HepG2 (cell line): Measurements from ENCODE around the gene OSGIN1. TPM values are rescaled to one million over a fixed set of nuclear protein-coding genes. Genes with fewer than 3 reads are reported as not detected.

Experiments used
- ARNTL ChIP-seq: sonication (generic); formaldehyde crosslinking; IDR thresholded peaks from 2 replicates; pipeline ENCODE4 v1.4.0; 2020; ENCODE audit warnings: mild to moderate bottlenecking, missing genetic modification reagents
- DMAP1 ChIP-seq: IDR thresholded peaks from 2 replicates; pipeline ENCODE4 v1.6.1; 2016
- HNRNPK ChIP-seq: fragments of 200-400 bp; formaldehyde crosslinking; IDR thresholded peaks from 2 replicates; pipeline ENCODE4 v1.6.1; 2018; ENCODE audit warnings: low read length, low read depth, moderate library complexity, mild to moderate bottlenecking; ENCODE audit not compliant: poor library complexity, severe bottlenecking
- JUNB ChIP-seq: sonication (generic); formaldehyde crosslinking; IDR thresholded peaks from 2 replicates; pipeline ENCODE4 v1.8.0; 2022; ENCODE audit warnings: missing genetic modification reagents, mild to moderate bottlenecking, borderline replicate concordance
- MEIS1 ChIP-seq: sonication (generic); formaldehyde crosslinking; IDR thresholded peaks from 2 replicates; pipeline ENCODE4 v1.9.0; 2021; ENCODE audit warnings: mild to moderate bottlenecking, missing genetic modification reagents, moderate library complexity, borderline replicate concordance
- NKX3-1 ChIP-seq: sonication (generic); formaldehyde crosslinking; IDR thresholded peaks from 2 replicates; pipeline ENCODE4 v1.5.0; 2020; ENCODE audit warnings: missing genetic modification reagents
- PCBP1 ChIP-seq: fragments of 200-400 bp; formaldehyde crosslinking; IDR thresholded peaks from 2 replicates; pipeline ENCODE4 v1.6.1; 2017; ENCODE audit warnings: mild to moderate bottlenecking, low read depth, low read length, borderline replicate concordance
- PCBP2 ChIP-seq: fragments of 200-400 bp; formaldehyde crosslinking; optimal IDR thresholded peaks from 2 replicates; pipeline ENCODE3; 2018; ENCODE audit warnings: low read length, low read depth; ENCODE audit not compliant: poor library complexity, severe bottlenecking
- POLR2A ChIP-seq, 2 experiments: IDR thresholded peaks; 2 replicates each; pipeline ENCODE4 v1.6.1; 2011; ENCODE audit warnings: low read depth in 2 of 2, low read length in 2 of 2, mild to moderate bottlenecking in 1 of 2, moderate library complexity in 1 of 2; ENCODE audit not compliant: insufficient read depth in 1 of 2
- RAD21 ChIP-seq: fragments of 450-650 bp; formaldehyde crosslinking; IDR thresholded peaks from 2 replicates; pipeline ENCODE4 v1.5.0; 2020; ENCODE audit warnings: mild to moderate bottlenecking
- ZNF10 ChIP-seq: sonication (generic); formaldehyde crosslinking; IDR thresholded peaks from 2 replicates; pipeline ENCODE4 v1.4.0; 2020; ENCODE audit warnings: mild to moderate bottlenecking, low read depth, missing genetic modification reagents, borderline replicate concordance
- ZNF138 ChIP-seq: sonication (generic); formaldehyde crosslinking; IDR thresholded peaks from 2 replicates; pipeline ENCODE4 v1.5.0; 2020; ENCODE audit warnings: mild to moderate bottlenecking, low read depth, missing genetic modification reagents
- ZNF17 ChIP-seq: sonication (generic); formaldehyde crosslinking; IDR thresholded peaks from 2 replicates; pipeline ENCODE4 v1.5.0; 2020; ENCODE audit warnings: mild to moderate bottlenecking, missing genetic modification reagents
- ZNF253 ChIP-seq: sonication (generic); formaldehyde crosslinking; IDR thresholded peaks from 2 replicates; pipeline ENCODE4 v1.8.0; 2022; ENCODE audit warnings: mild to moderate bottlenecking, missing genetic modification reagents, borderline replicate concordance
- ZNF337 ChIP-seq: sonication (generic); formaldehyde crosslinking; IDR thresholded peaks from 2 replicates; pipeline ENCODE4 v1.5.1; 2020; ENCODE audit warnings: missing genetic modification reagents, low read depth, mild to moderate bottlenecking, borderline replicate concordance
- ZNF674 ChIP-seq: sonication (generic); formaldehyde crosslinking; IDR thresholded peaks from 2 replicates; pipeline ENCODE4 v1.5.0; 2020; ENCODE audit warnings: low read depth, mild to moderate bottlenecking, missing genetic modification reagents
- ZNF841 ChIP-seq: sonication (generic); formaldehyde crosslinking; IDR thresholded peaks from 2 replicates; pipeline ENCODE4 v1.8.1; 2023; ENCODE audit warnings: missing genetic modification reagents, borderline replicate concordance
- polyA plus RNA-seq, 8 experiments: library from polyadenylated mRNA; depleted of rRNA in 3 of 8; stranded (reverse) in 7 of 8; unstranded in 1 of 8; fragments of >200 nt; fragmentation: Illumina TruSeq in 4 of 8; extraction: Trizol in 4 of 8; gene quantifications; 2 replicates each; pipeline versions ENCODE4 v1.2.1 to v1.2.3, GENCODE V29; 2011 to 2016; ENCODE audit warnings: low read depth in 4 of 8, missing spikeins in 1 of 8, mixed read lengths in 1 of 8; ENCODE audit not compliant: insufficient read depth in 1 of 8
- total RNA-seq, 5 experiments: library from RNA; depleted of rRNA; stranded (reverse); fragments of >200 nt; fragmentation: Illumina TruSeq; extraction: Trizol; gene quantifications; 2 replicates each; pipeline ENCODE4 v1.2.3, GENCODE V29; 2016; ENCODE audit warnings: low read depth in 1 of 5
- TF ChIP-seq, protein P1 (sequence below): sonication (generic); formaldehyde crosslinking; IDR thresholded peaks from 2 replicates; pipeline ENCODE4 v1.5.0; 2020; ENCODE audit warnings: mild to moderate bottlenecking, missing genetic modification reagents
- TF ChIP-seq, protein P2 (sequence below): sonication (generic); formaldehyde crosslinking; IDR thresholded peaks from 2 replicates; pipeline ENCODE4 v1.5.1; 2020; ENCODE audit warnings: missing genetic modification reagents, mild to moderate bottlenecking, borderline replicate concordance
- TF ChIP-seq, protein P3 (sequence below): sonication (generic); formaldehyde crosslinking; IDR thresholded peaks from 2 replicates; pipeline ENCODE4 v1.4.0; 2020; ENCODE audit warnings: mild to moderate bottlenecking, missing genetic modification reagents, borderline replicate concordance
- TF ChIP-seq, protein P4 (sequence below): sonication (generic); formaldehyde crosslinking; IDR thresholded peaks from 2 replicates; pipeline ENCODE4 v1.4.0; 2020; ENCODE audit warnings: missing genetic modification reagents
- TF ChIP-seq, protein P5 (sequence below): sonication (generic); formaldehyde crosslinking; IDR thresholded peaks from 2 replicates; pipeline ENCODE4 v1.5.0; 2020; ENCODE audit warnings: missing genetic modification reagents

The OSGIN1 gene
- total and polyA plus RNA-seq, 2 of the 13 experiments (the other 11 are each of a cell fraction or from before 2014, with no cell fraction given): 20.5 to 27.1 TPM

DNA sequence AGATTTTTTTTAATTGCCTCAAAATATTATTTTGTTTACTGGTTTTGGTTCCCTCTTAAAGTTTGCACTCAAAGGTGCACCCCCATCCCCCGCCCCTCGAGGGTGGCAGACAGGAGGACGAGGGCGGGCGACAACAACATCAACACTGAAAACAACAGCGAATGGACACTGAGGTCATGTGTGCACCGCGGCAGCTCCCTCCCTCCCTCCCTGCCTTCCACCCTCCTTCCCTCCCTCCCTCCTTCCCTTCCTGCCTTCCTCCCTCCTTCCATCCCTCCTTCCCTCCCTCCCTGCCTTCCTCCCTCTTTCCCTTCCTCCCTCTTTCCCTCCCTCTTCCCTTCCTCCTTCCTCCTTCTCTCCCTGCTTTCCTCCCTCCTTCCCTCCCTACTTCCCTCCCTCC is 1.5 kb upstream of the OSGIN1 start (continued):
- TF ChIP-seq, protein P1, sequence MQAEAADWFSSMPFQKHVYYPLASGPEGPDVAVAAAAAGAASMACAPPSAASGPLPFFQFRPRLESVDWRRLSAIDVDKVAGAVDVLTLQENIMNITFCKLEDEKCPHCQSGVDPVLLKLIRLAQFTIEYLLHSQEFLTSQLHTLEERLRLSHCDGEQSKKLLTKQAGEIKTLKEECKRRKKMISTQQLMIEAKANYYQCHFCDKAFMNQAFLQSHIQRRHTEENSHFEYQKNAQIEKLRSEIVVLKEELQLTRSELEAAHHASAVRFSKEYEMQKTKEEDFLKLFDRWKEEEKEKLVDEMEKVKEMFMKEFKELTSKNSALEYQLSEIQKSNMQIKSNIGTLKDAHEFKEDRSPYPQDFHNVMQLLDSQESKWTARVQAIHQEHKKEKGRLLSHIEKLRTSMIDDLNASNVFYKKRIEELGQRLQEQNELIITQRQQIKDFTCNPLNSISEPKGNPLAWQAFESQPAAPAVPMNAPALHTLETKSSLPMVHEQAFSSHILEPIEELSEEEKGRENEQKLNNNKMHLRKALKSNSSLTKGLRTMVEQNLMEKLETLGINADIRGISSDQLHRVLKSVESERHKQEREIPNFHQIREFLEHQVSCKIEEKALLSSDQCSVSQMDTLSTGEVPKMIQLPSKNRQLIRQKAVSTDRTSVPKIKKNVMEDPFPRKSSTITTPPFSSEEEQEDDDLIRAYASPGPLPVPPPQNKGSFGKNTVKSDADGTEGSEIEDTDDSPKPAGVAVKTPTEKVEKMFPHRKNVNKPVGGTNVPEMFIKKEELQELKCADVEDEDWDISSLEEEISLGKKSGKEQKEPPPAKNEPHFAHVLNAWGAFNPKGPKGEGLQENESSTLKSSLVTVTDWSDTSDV (CRISPR knock-in tag): no peak
- TF ChIP-seq NKX3-1 (CRISPR knock-in tag) (no peak), PCBP1 (peak; percentile 96; the same call in 1 of the 2 replicates), RAD21 (CRISPR knock-in tag) (no peak), HNRNPK (peak; percentile 90), PCBP2 (peak; percentile 28), ZNF337 (CRISPR knock-in tag) (no peak), JUNB (CRISPR knock-in tag) (no peak), POLR2A (IDR thresholded peaks at IDR 0.05; ENCODE audit: insufficient read depth in 1 of 2, low read depth in 2 of 2, low read length in 2 of 2) (no peak), DMAP1 (CRISPR knock-in tag) (no peak), MEIS1 (CRISPR knock-in tag) (no peak), ZNF10 (no peak), ZNF17 (CRISPR knock-in tag) (no peak), ZNF841 (CRISPR knock-in tag) (no peak), ZNF674 (CRISPR knock-in tag) (no peak), ZNF253 (CRISPR knock-in tag) (no peak), ZNF138 (no peak), ARNTL (CRISPR knock-in tag) (no peak)
- TF ChIP-seq, protein P2, sequence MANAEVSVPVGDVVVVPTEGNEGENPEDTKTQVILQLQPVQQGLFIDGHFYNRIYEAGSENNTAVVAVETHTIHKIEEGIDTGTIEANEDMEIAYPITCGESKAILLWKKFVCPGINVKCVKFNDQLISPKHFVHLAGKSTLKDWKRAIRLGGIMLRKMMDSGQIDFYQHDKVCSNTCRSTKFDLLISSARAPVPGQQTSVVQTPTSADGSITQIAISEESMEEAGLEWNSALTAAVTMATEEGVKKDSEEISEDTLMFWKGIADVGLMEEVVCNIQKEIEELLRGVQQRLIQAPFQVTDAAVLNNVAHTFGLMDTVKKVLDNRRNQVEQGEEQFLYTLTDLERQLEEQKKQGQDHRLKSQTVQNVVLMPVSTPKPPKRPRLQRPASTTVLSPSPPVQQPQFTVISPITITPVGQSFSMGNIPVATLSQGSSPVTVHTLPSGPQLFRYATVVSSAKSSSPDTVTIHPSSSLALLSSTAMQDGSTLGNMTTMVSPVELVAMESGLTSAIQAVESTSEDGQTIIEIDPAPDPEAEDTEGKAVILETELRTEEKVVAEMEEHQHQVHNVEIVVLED (CRISPR knock-in tag): no peak
- TF ChIP-seq, protein P3, sequence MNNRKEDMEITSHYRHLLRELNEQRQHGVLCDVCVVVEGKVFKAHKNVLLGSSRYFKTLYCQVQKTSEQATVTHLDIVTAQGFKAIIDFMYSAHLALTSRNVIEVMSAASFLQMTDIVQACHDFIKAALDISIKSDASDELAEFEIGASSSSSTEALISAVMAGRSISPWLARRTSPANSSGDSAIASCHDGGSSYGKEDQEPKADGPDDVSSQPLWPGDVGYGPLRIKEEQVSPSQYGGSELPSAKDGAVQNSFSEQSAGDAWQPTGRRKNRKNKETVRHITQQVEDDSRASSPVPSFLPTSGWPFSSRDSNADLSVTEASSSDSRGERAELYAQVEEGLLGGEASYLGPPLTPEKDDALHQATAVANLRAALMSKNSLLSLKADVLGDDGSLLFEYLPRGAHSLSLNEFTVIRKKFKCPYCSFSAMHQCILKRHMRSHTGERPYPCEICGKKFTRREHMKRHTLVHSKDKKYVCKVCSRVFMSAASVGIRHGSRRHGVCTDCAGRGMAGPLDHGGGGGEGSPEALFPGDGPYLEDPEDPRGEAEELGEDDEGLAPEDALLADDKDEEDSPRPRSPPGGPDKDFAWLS: no peak
- TF ChIP-seq, protein P4, sequence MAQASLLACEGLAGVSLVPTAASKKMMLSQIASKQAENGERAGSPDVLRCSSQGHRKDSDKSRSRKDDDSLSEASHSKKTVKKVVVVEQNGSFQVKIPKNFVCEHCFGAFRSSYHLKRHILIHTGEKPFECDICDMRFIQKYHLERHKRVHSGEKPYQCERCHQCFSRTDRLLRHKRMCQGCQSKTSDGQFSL: no peak
- TF ChIP-seq, protein P5, sequence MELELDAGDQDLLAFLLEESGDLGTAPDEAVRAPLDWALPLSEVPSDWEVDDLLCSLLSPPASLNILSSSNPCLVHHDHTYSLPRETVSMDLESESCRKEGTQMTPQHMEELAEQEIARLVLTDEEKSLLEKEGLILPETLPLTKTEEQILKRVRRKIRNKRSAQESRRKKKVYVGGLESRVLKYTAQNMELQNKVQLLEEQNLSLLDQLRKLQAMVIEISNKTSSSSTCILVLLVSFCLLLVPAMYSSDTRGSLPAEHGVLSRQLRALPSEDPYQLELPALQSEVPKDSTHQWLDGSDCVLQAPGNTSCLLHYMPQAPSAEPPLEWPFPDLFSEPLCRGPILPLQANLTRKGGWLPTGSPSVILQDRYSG (CRISPR knock-in tag): no peak
